ENCODE results near the gene PAGR1.

Gene PAGR1

GRCh38 chr16:29834079-29834478 lies 18.1 kb downstream of the PAGR1 start:
- FAIRE-seq (no peak), DNase-seq (ENCODE audit: insufficient read length, low spot score) (no peak)
- TF ChIP-seq POLR2A (IDR thresholded peaks at IDR 0.05; ENCODE audit: low read depth, low read length) (no peak), POU2F2 (IDR thresholded peaks at IDR 0.05; ENCODE audit: low read depth, low read length) (no peak), TAF1 (IDR thresholded peaks at IDR 0.05; ENCODE audit: low read depth, low read length) (no peak), PAX5 (IDR thresholded peaks at IDR 0.05; ENCODE audit: insufficient read depth, low read length, severe bottlenecking) (no peak), SPI1 (IDR thresholded peaks at IDR 0.05; ENCODE audit: low read depth, low read length) (no peak)

GRCh38 chr16:29835926-29836325 lies 20.0 kb downstream of the PAGR1 start:
- no peak for FAIRE-seq
- TF ChIP-seq PAX5 (IDR thresholded peaks at IDR 0.05; ENCODE audit: insufficient read depth, low read length, severe bottlenecking) (no peak), POLR2A (IDR thresholded peaks at IDR 0.05; ENCODE audit: low read depth, low read length) (no peak), TAF1 (IDR thresholded peaks at IDR 0.05; ENCODE audit: low read depth, low read length) (no peak), POU2F2 (IDR thresholded peaks at IDR 0.05; ENCODE audit: low read depth, low read length) (no peak), POLR2AphosphoS5 (IDR thresholded peaks at IDR 0.05; ENCODE audit: low read depth, low read length) (no peak), SPI1 (IDR thresholded peaks at IDR 0.05; ENCODE audit: low read depth, low read length) (no peak)
- DNase-seq (ENCODE audit: insufficient read length, low spot score), result no peak

- TF ChIP-seq TAF1 (IDR thresholded peaks at IDR 0.05; ENCODE audit: low read depth, low read length) (no peak), POLR2AphosphoS5 (IDR thresholded peaks at IDR 0.05; ENCODE audit: low read depth, low read length) (no peak), POU2F2 (IDR thresholded peaks at IDR 0.05; ENCODE audit: low read depth, low read length) (no peak), PAX5 (IDR thresholded peaks at IDR 0.05; ENCODE audit: insufficient read depth, low read length, severe bottlenecking) (no peak), POLR2A (IDR thresholded peaks at IDR 0.05; ENCODE audit: low read depth, low read length) (no peak), SPI1 (IDR thresholded peaks at IDR 0.05; ENCODE audit: low read depth, low read length) (no peak)
- DNase-seq (ENCODE audit: insufficient read length, low spot score) (no peak), FAIRE-seq (no peak)
These were observed 20.7 kb downstream of the PAGR1 start for GRCh38 chr16:29836623-29837022.

- no peak for DNase-seq (ENCODE audit: insufficient read length, low spot score)
- TF ChIP-seq POU2F2 (IDR thresholded peaks at IDR 0.05; ENCODE audit: low read depth, low read length), result no peak
- no peak for TF ChIP-seq PAX5 (IDR thresholded peaks at IDR 0.05; ENCODE audit: insufficient read depth, low read length, severe bottlenecking)
- TF ChIP-seq SPI1 (IDR thresholded peaks at IDR 0.05; ENCODE audit: low read depth, low read length), result no peak
- no peak for TF ChIP-seq TAF1 (IDR thresholded peaks at IDR 0.05; ENCODE audit: low read depth, low read length)
- no peak for TF ChIP-seq POLR2A (IDR thresholded peaks at IDR 0.05; ENCODE audit: low read depth, low read length)
- TF ChIP-seq POLR2AphosphoS5 (IDR thresholded peaks at IDR 0.05; ENCODE audit: low read depth, low read length), result no peak
- no peak for FAIRE-seq
These were observed 21.9 kb downstream of the PAGR1 start for GRCh38 chr16:29837841-29838240.

- DNase-seq (ENCODE audit: insufficient read length, low spot score), result no peak
- no peak for FAIRE-seq
- TF ChIP-seq SPI1 (IDR thresholded peaks at IDR 0.05; ENCODE audit: low read depth, low read length), result no peak
- TF ChIP-seq POLR2AphosphoS5 (IDR thresholded peaks at IDR 0.05; ENCODE audit: low read depth, low read length), result no peak
- no peak for TF ChIP-seq POLR2A (IDR thresholded peaks at IDR 0.05; ENCODE audit: low read depth, low read length)
- TF ChIP-seq PAX5 (IDR thresholded peaks at IDR 0.05; ENCODE audit: insufficient read depth, low read length, severe bottlenecking), result no peak
- TF ChIP-seq POU2F2 (IDR thresholded peaks at IDR 0.05; ENCODE audit: low read depth, low read length), result no peak
- no peak for TF ChIP-seq TAF1 (IDR thresholded peaks at IDR 0.05; ENCODE audit: low read depth, low read length)
These were observed 23.9 kb downstream of the PAGR1 start for GRCh38 chr16:29839822-29840221.

GRCh38 chr16:29840240-29840639 lies 24.3 kb downstream of the PAGR1 start:
- no peak for FAIRE-seq
- no peak for TF ChIP-seq TAF1 (IDR thresholded peaks at IDR 0.05; ENCODE audit: low read depth, low read length)
- DNase-seq (ENCODE audit: insufficient read length, low spot score), result no peak

GRCh38 chr16:29841631-29842030 lies 25.7 kb downstream of the PAGR1 start:
- FAIRE-seq, result no peak

GRCh38 chr16:29842732-29843346 lies 26.9 kb downstream of the PAGR1 start:
- DNase-seq (ENCODE audit: insufficient read length, low spot score) (no peak), FAIRE-seq (peak; percentile 9)
- TF ChIP-seq POU2F2 (IDR thresholded peaks at IDR 0.05; ENCODE audit: low read depth, low read length) (no peak), TAF1 (IDR thresholded peaks at IDR 0.05; ENCODE audit: low read depth, low read length) (no peak), POLR2A (IDR thresholded peaks at IDR 0.05; ENCODE audit: low read depth, low read length) (no peak), PAX5 (IDR thresholded peaks at IDR 0.05; ENCODE audit: insufficient read depth, low read length, severe bottlenecking) (no peak), SPI1 (IDR thresholded peaks at IDR 0.05; ENCODE audit: low read depth, low read length) (no peak), POLR2AphosphoS5 (IDR thresholded peaks at IDR 0.05; ENCODE audit: low read depth, low read length) (no peak)

More at GRCh38 chr16:29841631-29842030, 25.7 kb downstream of the PAGR1 start:
- no peak for TF ChIP-seq POU2F2 (IDR thresholded peaks at IDR 0.05; ENCODE audit: low read depth, low read length)
- TF ChIP-seq POLR2A (IDR thresholded peaks at IDR 0.05; ENCODE audit: low read depth, low read length), result no peak
- TF ChIP-seq PAX5 (IDR thresholded peaks at IDR 0.05; ENCODE audit: insufficient read depth, low read length, severe bottlenecking), result no peak
- TF ChIP-seq TAF1 (IDR thresholded peaks at IDR 0.05; ENCODE audit: low read depth, low read length), result no peak
- no peak for TF ChIP-seq SPI1 (IDR thresholded peaks at IDR 0.05; ENCODE audit: low read depth, low read length)
- TF ChIP-seq POLR2AphosphoS5 (IDR thresholded peaks at IDR 0.05; ENCODE audit: low read depth, low read length), result no peak
- DNase-seq (ENCODE audit: insufficient read length, low spot score), result no peak

- no peak for TF ChIP-seq TAF1 (IDR thresholded peaks at IDR 0.05; ENCODE audit: low read depth, low read length)
- no peak for TF ChIP-seq POLR2AphosphoS5 (IDR thresholded peaks at IDR 0.05; ENCODE audit: low read depth, low read length)
- TF ChIP-seq SPI1 (IDR thresholded peaks at IDR 0.05; ENCODE audit: low read depth, low read length), result no peak
- TF ChIP-seq POU2F2 (IDR thresholded peaks at IDR 0.05; ENCODE audit: low read depth, low read length), result no peak
- no peak for FAIRE-seq
- no peak for DNase-seq (ENCODE audit: insufficient read length, low spot score)
These were observed 28.0 kb downstream of the PAGR1 start for GRCh38 chr16:29843931-29844330.

- FAIRE-seq, result no peak
- DNase-seq (ENCODE audit: insufficient read length, low spot score), result no peak
- TF ChIP-seq POLR2A (IDR thresholded peaks at IDR 0.05; ENCODE audit: low read depth, low read length) (no peak), SPI1 (IDR thresholded peaks at IDR 0.05; ENCODE audit: low read depth, low read length) (no peak), PAX5 (IDR thresholded peaks at IDR 0.05; ENCODE audit: insufficient read depth, low read length, severe bottlenecking) (no peak), POLR2AphosphoS5 (IDR thresholded peaks at IDR 0.05; ENCODE audit: low read depth, low read length) (no peak), TAF1 (IDR thresholded peaks at IDR 0.05; ENCODE audit: low read depth, low read length) (no peak), POU2F2 (IDR thresholded peaks at IDR 0.05; ENCODE audit: low read depth, low read length) (no peak)
These were observed 28.8 kb downstream of the PAGR1 start for GRCh38 chr16:29844575-29845331.

Data from GM12891 (cell line).